Thoracic aorta (tissue), 2 donors: ENCODE data around the gene MED27. TPM values are rescaled to one million over a fixed set of nuclear protein-coding genes. Genes with fewer than 3 reads are reported as not detected.

Experiments used
- ATAC-seq: fragments of 150-250 bp; one replicate; pipeline ENCODE4 v1.8.0; 2017; ENCODE audit warnings: low read depth; ENCODE audit not compliant: insufficient number of reproducible peaks, low FRiP score
- DNase-seq: peaks from one replicate; pipeline ENCODE4 v3.0.0-alpha.2; 2020; ENCODE audit warnings: low spot score
- H3K27ac ChIP-seq, 2 donors: fragments of 200-600 bp; sonication (generic); 1 replicate in 1 of 2; 2 replicates in 1 of 2; pipeline ENCODE4 v1.5.1; 2016; ENCODE audit warnings: mild to moderate bottlenecking in 2 of 2, moderate library complexity in 2 of 2
- H3K27me3 ChIP-seq: fragments of 200-600 bp; sonication (generic); replicated peaks from 2 replicates; pipeline ENCODE4 v1.6.0; 2016; ENCODE audit warnings: mild to moderate bottlenecking; ENCODE audit not compliant: insufficient read depth
- H3K36me3 ChIP-seq: fragments of 200-600 bp; sonication (generic); one replicate; pipeline ENCODE4 v1.5.1; 2016
- H3K4me1 ChIP-seq, 2 donors: fragments of 200-600 bp; sonication (generic); 1 replicate in 1 of 2; 2 replicates in 1 of 2; pipeline versions ENCODE4 v1.5.1 to v1.6.0; 2016; ENCODE audit warnings: low read depth in 2 of 2, mild to moderate bottlenecking in 1 of 2; ENCODE audit not compliant: control insufficient read depth in 1 of 2
- H3K4me3 ChIP-seq: fragments of 200-600 bp; sonication (generic); 2 replicates; pipeline ENCODE4 v1.5.1; 2016; ENCODE audit warnings: mild to moderate bottlenecking
- H3K9me3 ChIP-seq: fragments of 200-600 bp; sonication (generic); 2 replicates; pipeline ENCODE4 v1.5.1; 2016
- CTCF ChIP-seq: fragments of 200-600 bp; sonication (generic); IDR thresholded peaks from one replicate; pipeline ENCODE4 v1.5.1; 2019; ENCODE audit warnings: antibody characterized with exemption
- total RNA-seq, 2 donors: library from RNA; depleted of rRNA; stranded (reverse); fragments of >200 nt; gene quantifications; one replicate each; pipeline versions ENCODE4 v1.1.0 to v1.2.3, GENCODE V29; 2016

Gene MED27
- total RNA-seq, 2 donors from 2014 or later = 19.3 to 26.5 TPM

GRCh38 chr9:131836021-131836420 lies 243.6 kb downstream of the MED27 start:
- TF ChIP-seq CTCF = no peak
- H3K27ac ChIP-seq = no peak overlapping the region
- no peak overlapping the region for H3K4me3 ChIP-seq
- peaks cover 12% of the 10 kb centered on the region for H3K9me3 ChIP-seq
- no peaks in the 10 kb centered on the region for H3K36me3 ChIP-seq
- no peak for DNase-seq
- ATAC-seq = no peak
- H3K4me1 ChIP-seq = peaks cover 0 to 4% of the 10 kb centered on the region in 2 donors
- H3K27me3 ChIP-seq = no peaks in the 10 kb centered on the region

DNA sequence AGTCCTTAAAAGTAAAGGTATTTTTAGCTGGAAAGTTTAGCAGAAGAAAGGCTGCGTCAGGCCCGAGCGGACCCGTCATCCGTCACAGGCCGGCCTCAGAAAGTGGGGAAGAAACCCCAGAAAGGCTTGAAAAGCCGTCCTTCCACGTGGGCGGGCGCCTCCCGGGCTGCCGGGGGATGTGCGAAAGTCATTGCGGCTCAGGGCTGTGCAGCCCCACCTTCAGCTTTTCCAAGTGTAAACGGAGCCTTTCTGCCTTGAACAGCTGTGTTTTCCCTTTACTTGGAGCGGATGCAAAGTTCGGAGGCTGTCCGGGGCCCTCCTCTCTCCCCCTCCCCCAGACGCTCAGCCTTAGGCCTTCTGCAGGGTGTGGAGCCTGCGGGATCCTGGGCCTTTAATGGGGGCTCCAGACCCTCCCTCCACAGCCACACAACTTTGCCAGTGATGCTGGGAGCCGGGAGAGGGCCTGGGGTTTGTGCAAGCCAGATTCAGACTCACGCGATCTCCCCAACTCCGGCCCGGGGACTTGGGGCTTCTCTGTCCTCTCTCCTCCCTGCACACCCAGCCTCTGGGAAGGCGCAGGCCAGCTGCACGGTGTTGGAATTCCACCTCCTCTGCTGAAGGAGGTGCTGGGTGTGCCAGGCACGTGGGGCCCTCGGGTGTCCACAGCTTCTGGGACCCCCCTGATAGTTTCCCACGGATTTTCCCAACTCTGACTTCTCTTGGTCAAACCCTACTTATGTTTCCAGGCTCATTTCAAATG lies 244.3 kb downstream of the MED27 start:
- H3K27me3 ChIP-seq = no peaks in the 10 kb centered on the region
- ATAC-seq = no peak

GRCh38 chr9:131834721-131835120 lies 244.9 kb downstream of the MED27 start:
- Histone ChIP-seq H3K4me3 (no peak overlapping the region), H3K36me3 (no peaks in the 10 kb centered on the region), H3K9me3 (peaks cover 12% of the 10 kb centered on the region), H3K27ac (no peak overlapping the region), H3K27me3 (no peaks in the 10 kb centered on the region), H3K4me1 (peaks cover 0 to 4% of the 10 kb centered on the region in 2 donors)
- no peak for TF ChIP-seq CTCF
- ATAC-seq (no peak), DNase-seq (no peak)

More for the DNA sequence above, 244.3 kb downstream of the MED27 start:
- Histone ChIP-seq H3K9me3 (peaks cover 12% of the 10 kb centered on the region), H3K4me3 (no peak overlapping the region), H3K4me1 (peaks cover 0 to 4% of the 10 kb centered on the region in 2 donors), H3K27ac (no peak overlapping the region), H3K36me3 (no peaks in the 10 kb centered on the region)
- no peak for DNase-seq
- no peak for TF ChIP-seq CTCF

DNA sequence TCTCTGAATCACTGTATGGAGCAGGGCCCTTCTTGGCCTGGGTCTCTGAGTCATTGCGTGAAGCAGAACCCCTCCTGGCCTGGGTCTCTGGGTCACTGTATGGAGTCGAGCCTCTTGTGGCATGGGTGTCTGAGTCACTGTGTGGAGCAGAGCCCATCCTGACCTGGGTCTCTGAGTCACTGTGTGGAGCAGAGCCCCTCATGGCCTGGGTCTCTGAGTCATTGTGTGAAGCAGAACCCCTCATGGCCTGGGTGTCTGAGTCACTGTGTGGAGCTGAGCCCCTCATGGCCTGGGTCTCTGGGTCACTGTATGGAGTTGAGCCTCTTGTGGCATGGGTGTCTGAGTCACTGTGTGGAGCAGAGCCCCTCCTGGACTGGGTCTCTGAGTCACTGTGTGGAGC lies 245.8 kb downstream of the MED27 start:
- no peaks in the 10 kb centered on the region for H3K36me3 ChIP-seq
- no peak for TF ChIP-seq CTCF
- H3K27me3 ChIP-seq = no peaks in the 10 kb centered on the region
- peaks cover 12% of the 10 kb centered on the region for H3K9me3 ChIP-seq
- no peak overlapping the region for H3K27ac ChIP-seq
- peaks cover 0 to 4% of the 10 kb centered on the region in 2 donors for H3K4me1 ChIP-seq
- H3K4me3 ChIP-seq = no peak overlapping the region
- DNase-seq = no peak
- ATAC-seq = no peak

GRCh38 chr9:131833083-131833482 lies 246.6 kb downstream of the MED27 start:
- H3K27me3 ChIP-seq = no peaks in the 10 kb centered on the region
- no peak for TF ChIP-seq CTCF
- DNase-seq (no peak), ATAC-seq (no peak)
- no peaks in the 10 kb centered on the region for H3K36me3 ChIP-seq
- H3K4me3 ChIP-seq = no peak overlapping the region
- peaks cover 0 to 4% of the 10 kb centered on the region in 2 donors for H3K4me1 ChIP-seq
- H3K9me3 ChIP-seq = peaks cover 12% of the 10 kb centered on the region
- H3K27ac ChIP-seq = no peak overlapping the region
